ENCODE measurements around the gene EML5.
A peak's percentile ranks its signal among the peaks of the same experiment; 100 is the strongest.

Gene EML5

GRCh38 chr14:88808359-88808758 is 15.6 kb upstream of the EML5 start:
- no peak overlapping the region for H3K27ac ChIP-seq (ENCODE audit: low read depth, low read length)
- H3K27me3 ChIP-seq (ENCODE audit: control insufficient read depth in 1 of 2, insufficient read depth in 2 of 2, low read length in 2 of 2), result peaks cover 0 to 2% of the 10 kb centered on the region in 2 donors
- H3K9me3 ChIP-seq (ENCODE audit: control insufficient read depth in 1 of 2, low read length in 2 of 2), result peaks cover 0 to 6% of the 10 kb centered on the region in 2 donors
- H3K36me3 ChIP-seq (ENCODE audit: control insufficient read depth in 1 of 2, insufficient read depth in 2 of 2, low read length in 2 of 2), result no peaks in the 10 kb centered on the region
- H3K9ac ChIP-seq (ENCODE audit: low read depth in 1 of 2, low read length in 2 of 2), result no peak overlapping the region
- no peaks in the 10 kb centered on the region for H3K4me1 ChIP-seq (ENCODE audit: control insufficient read depth in 1 of 2, insufficient read depth in 2 of 2, low read length in 2 of 2)
- no peak overlapping the region for H3K4me3 ChIP-seq (ENCODE audit: low read depth in 1 of 2, low read length in 2 of 2)

DNA sequence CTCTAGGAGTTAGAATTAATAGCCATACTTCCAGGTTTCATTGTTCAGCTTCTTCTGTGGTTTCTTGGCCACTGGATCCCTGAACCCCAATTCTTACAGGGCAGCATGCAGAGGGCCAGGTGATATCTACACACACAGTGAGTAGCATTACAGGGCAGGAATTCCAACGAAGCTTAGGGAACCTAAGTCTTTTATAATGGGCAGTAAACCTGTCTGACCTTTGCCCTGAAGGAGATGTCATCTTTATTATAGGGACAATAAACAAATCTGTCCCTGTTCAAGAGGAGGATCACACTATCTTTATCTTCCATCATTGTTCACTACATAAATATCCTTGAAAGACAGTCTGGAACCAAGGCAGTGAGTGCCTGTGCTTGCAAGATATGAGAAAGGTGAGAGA is 11.7 kb upstream of the EML5 start:
- no peaks in the 10 kb centered on the region for H3K36me3 ChIP-seq (ENCODE audit: control insufficient read depth in 1 of 2, insufficient read depth in 2 of 2, low read length in 2 of 2)
- H3K9me3 ChIP-seq (ENCODE audit: control insufficient read depth in 1 of 2, low read length in 2 of 2), result peaks cover 0 to 6% of the 10 kb centered on the region in 2 donors
- no peak overlapping the region for H3K9ac ChIP-seq (ENCODE audit: low read depth in 1 of 2, low read length in 2 of 2)
- H3K4me3 ChIP-seq (ENCODE audit: low read depth in 1 of 2, low read length in 2 of 2), result no peak overlapping the region
- H3K4me1 ChIP-seq (ENCODE audit: control insufficient read depth in 1 of 2, insufficient read depth in 2 of 2, low read length in 2 of 2), result no peaks in the 10 kb centered on the region
- H3K27ac ChIP-seq (ENCODE audit: low read depth, low read length), result no peak overlapping the region
- peaks cover 0 to 2% of the 10 kb centered on the region in 2 donors for H3K27me3 ChIP-seq (ENCODE audit: control insufficient read depth in 1 of 2, insufficient read depth in 2 of 2, low read length in 2 of 2)

DNA sequence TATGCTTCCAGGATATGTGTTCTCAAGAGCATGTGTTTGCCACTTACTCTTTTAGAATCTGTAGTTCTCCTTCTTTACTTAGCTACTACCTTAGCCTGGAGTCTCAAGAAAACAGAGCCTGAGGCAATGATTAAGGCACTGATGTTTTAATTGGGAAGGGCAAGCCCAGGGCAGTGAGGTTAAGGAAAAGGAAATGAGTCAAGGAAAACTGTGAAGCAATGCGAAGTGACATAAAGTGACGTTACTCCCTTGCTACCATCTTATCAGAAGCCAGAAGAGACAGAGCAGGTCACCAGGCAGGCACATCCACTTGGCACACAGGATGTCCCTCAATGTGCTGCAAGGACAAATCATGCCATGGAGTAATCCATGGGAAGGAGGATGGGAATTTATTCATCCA is 11.3 kb upstream of the EML5 start:
- peaks cover 0 to 2% of the 10 kb centered on the region in 2 donors for H3K27me3 ChIP-seq (ENCODE audit: control insufficient read depth in 1 of 2, insufficient read depth in 2 of 2, low read length in 2 of 2)
- H3K36me3 ChIP-seq (ENCODE audit: control insufficient read depth in 1 of 2, insufficient read depth in 2 of 2, low read length in 2 of 2), result no peaks in the 10 kb centered on the region
- H3K4me3 ChIP-seq (ENCODE audit: low read depth in 1 of 2, low read length in 2 of 2), result no peak overlapping the region
- no peaks in the 10 kb centered on the region for H3K4me1 ChIP-seq (ENCODE audit: control insufficient read depth in 1 of 2, insufficient read depth in 2 of 2, low read length in 2 of 2)
- H3K27ac ChIP-seq (ENCODE audit: low read depth, low read length), result no peak overlapping the region
- H3K9ac ChIP-seq (ENCODE audit: low read depth in 1 of 2, low read length in 2 of 2), result no peak overlapping the region
- H3K9me3 ChIP-seq (ENCODE audit: control insufficient read depth in 1 of 2, low read length in 2 of 2), result peaks cover 0 to 6% of the 10 kb centered on the region in 2 donors

DNA sequence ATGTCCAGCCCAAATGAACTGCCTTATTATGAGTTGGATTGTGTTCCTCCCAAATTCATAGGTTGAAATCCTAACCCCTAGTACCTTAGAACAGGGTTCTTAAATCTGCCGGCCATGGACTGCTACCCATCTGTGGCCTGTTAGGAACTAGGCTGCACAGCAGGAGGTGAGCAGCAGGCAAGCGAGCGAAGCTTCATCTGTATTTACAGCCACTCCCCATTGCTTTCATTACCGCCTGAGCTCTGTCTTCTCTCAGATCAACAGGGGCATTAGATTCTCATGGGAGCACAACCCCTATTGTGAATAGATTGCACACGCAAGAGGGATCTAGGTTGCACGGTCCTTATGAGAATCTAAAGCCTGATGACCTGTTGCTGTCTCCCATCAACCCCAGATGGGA is 9.8 kb upstream of the EML5 start:
- Histone ChIP-seq H3K4me3 (ENCODE audit: low read depth in 1 of 2, low read length in 2 of 2) (no peak overlapping the region), H3K27me3 (ENCODE audit: control insufficient read depth in 1 of 2, insufficient read depth in 2 of 2, low read length in 2 of 2) (peaks cover 0 to 2% of the 10 kb centered on the region in 2 donors), H3K27ac (ENCODE audit: low read depth, low read length) (no peak overlapping the region), H3K9me3 (ENCODE audit: control insufficient read depth in 1 of 2, low read length in 2 of 2) (peaks cover 0 to 6% of the 10 kb centered on the region in 2 donors), H3K9ac (ENCODE audit: low read depth in 1 of 2, low read length in 2 of 2) (no peak overlapping the region), H3K36me3 (ENCODE audit: control insufficient read depth in 1 of 2, insufficient read depth in 2 of 2, low read length in 2 of 2) (no peaks in the 10 kb centered on the region), H3K4me1 (ENCODE audit: control insufficient read depth in 1 of 2, insufficient read depth in 2 of 2, low read length in 2 of 2) (no peaks in the 10 kb centered on the region)

DNA sequence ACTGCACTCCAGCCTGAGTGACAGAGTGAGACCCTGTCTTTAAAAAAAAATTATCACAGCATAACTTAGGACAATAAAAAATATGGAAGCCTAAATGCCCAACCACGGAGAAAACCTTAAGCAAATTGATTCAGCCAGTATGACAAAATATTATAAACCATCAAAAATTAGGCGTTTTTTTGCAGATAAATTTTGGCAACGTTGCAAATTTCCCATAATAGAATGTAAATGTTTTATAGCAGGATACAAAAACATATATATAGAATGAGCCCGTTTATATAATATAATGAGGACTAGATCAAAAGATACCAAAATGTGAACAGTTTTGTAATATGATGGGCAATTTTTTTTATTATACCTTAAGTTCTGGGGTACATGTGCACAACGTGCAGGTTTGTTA is 6.8 kb upstream of the EML5 start:
- no peak overlapping the region for H3K4me3 ChIP-seq (ENCODE audit: low read depth in 1 of 2, low read length in 2 of 2)
- H3K9me3 ChIP-seq (ENCODE audit: control insufficient read depth in 1 of 2, low read length in 2 of 2), result peaks cover 0 to 6% of the 10 kb centered on the region in 2 donors
- peaks cover 0 to under 1% of the 10 kb centered on the region in 2 donors for H3K27me3 ChIP-seq (ENCODE audit: control insufficient read depth in 1 of 2, insufficient read depth in 2 of 2, low read length in 2 of 2)
- no peaks in the 10 kb centered on the region for H3K4me1 ChIP-seq (ENCODE audit: control insufficient read depth in 1 of 2, insufficient read depth in 2 of 2, low read length in 2 of 2)
- no peak overlapping the region for H3K27ac ChIP-seq (ENCODE audit: low read depth, low read length)
- no peaks in the 10 kb centered on the region for H3K36me3 ChIP-seq (ENCODE audit: control insufficient read depth in 1 of 2, insufficient read depth in 2 of 2, low read length in 2 of 2)
- no peak overlapping the region for H3K9ac ChIP-seq (ENCODE audit: low read depth in 1 of 2, low read length in 2 of 2)

DNA sequence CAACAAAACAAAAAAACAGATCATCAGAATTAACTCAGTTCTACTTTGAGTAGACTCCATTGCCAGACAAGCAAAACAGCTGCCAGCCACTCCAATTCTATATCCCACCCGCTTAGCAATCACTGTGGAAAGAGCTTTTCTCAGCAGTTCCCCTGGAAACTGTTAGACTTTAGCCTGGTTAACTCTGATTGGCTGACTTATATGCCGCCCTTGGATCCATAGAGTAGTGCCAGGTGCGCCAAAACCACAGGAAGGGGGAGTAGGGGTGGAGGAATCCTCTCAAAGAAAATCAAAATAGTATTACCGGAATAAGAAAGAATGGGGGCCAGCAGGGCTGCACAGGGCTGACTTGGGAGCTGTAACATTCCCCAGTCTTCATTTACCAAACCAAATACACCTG is 5.4 kb upstream of the EML5 start:
- H3K9me3 ChIP-seq (ENCODE audit: control insufficient read depth in 1 of 2, low read length in 2 of 2), result no peaks in the 10 kb centered on the region
- no peaks in the 10 kb centered on the region for H3K36me3 ChIP-seq (ENCODE audit: control insufficient read depth in 1 of 2, insufficient read depth in 2 of 2, low read length in 2 of 2)
- H3K27me3 ChIP-seq (ENCODE audit: control insufficient read depth in 1 of 2, insufficient read depth in 2 of 2, low read length in 2 of 2), result no peaks in the 10 kb centered on the region
- H3K4me3 ChIP-seq (ENCODE audit: low read depth in 1 of 2, low read length in 2 of 2), result no peak overlapping the region
- H3K9ac ChIP-seq (ENCODE audit: low read depth in 1 of 2, low read length in 2 of 2), result no peak overlapping the region
- H3K27ac ChIP-seq (ENCODE audit: low read depth, low read length), result no peak overlapping the region
- peaks cover 0 to 4% of the 10 kb centered on the region in 2 donors for H3K4me1 ChIP-seq (ENCODE audit: control insufficient read depth in 1 of 2, insufficient read depth in 2 of 2, low read length in 2 of 2)

GRCh38 chr14:88793259-88793625 is 489 bp upstream of the EML5 start:
- peak overlapping the region; percentile 54 to 74 for H3K9ac ChIP-seq (ENCODE audit: low read depth in 1 of 2, low read length in 2 of 2)
- peaks cover 0 to 10% of the 10 kb centered on the region in 2 donors for H3K4me1 ChIP-seq (ENCODE audit: control insufficient read depth in 1 of 2, insufficient read depth in 2 of 2, low read length in 2 of 2)
- H3K27ac ChIP-seq (ENCODE audit: low read depth, low read length), result peak overlapping the region; percentile 50

GRCh38 chr14:88791629-88792472 is 902 bp downstream of the EML5 start:
- Histone ChIP-seq H3K9me3 (ENCODE audit: control insufficient read depth in 1 of 2, low read length in 2 of 2) (no peaks in the 10 kb centered on the region), H3K4me3 (ENCODE audit: low read depth in 1 of 2, low read length in 2 of 2) (peak overlapping the region; percentile 55 to 89), H3K36me3 (ENCODE audit: control insufficient read depth in 1 of 2, insufficient read depth in 2 of 2, low read length in 2 of 2) (no peaks in the 10 kb centered on the region), H3K27ac (ENCODE audit: low read depth, low read length) (no peak overlapping the region), H3K4me1 (ENCODE audit: control insufficient read depth in 1 of 2, insufficient read depth in 2 of 2, low read length in 2 of 2) (peaks cover 0 to 10% of the 10 kb centered on the region in 2 donors), H3K9ac (ENCODE audit: low read depth in 1 of 2, low read length in 2 of 2) (peak overlapping the region; percentile 18 to 36), H3K27me3 (ENCODE audit: control insufficient read depth in 1 of 2, insufficient read depth in 2 of 2, low read length in 2 of 2) (peaks cover 14 to 30% of the 10 kb centered on the region in 2 donors)

More at GRCh38 chr14:88793259-88793625, 489 bp upstream of the EML5 start:
- Histone ChIP-seq H3K27me3 (ENCODE audit: control insufficient read depth in 1 of 2, insufficient read depth in 2 of 2, low read length in 2 of 2) (peaks cover 14 to 26% of the 10 kb centered on the region in 2 donors), H3K36me3 (ENCODE audit: control insufficient read depth in 1 of 2, insufficient read depth in 2 of 2, low read length in 2 of 2) (no peaks in the 10 kb centered on the region), H3K9me3 (ENCODE audit: control insufficient read depth in 1 of 2, low read length in 2 of 2) (no peaks in the 10 kb centered on the region), H3K4me3 (ENCODE audit: low read depth in 1 of 2, low read length in 2 of 2) (peak overlapping the region; percentile 73 to 89)

DNA sequence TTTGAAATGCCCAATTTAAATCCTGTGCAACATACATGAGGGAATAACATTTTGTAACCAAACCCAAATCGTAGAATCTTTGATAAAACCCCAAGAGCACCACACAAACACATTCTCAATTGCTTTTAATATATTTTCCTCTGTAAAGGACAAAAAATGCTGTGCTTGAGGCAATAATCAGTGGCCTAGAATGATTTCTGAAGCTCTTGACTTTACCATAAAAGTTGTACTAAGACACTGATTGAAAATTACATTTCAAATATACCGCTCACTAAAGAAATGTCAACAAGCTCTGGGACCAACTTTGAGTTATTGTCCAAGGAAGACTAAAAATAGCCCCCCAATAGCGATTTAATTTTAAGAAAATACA is 1.5 kb downstream of the EML5 start:
- Histone ChIP-seq H3K27ac (ENCODE audit: low read depth, low read length) (no peak overlapping the region), H3K9me3 (ENCODE audit: control insufficient read depth in 1 of 2, low read length in 2 of 2) (no peaks in the 10 kb centered on the region), H3K4me3 (ENCODE audit: low read depth in 1 of 2, low read length in 2 of 2) (no peak overlapping the region), H3K4me1 (ENCODE audit: control insufficient read depth in 1 of 2, insufficient read depth in 2 of 2, low read length in 2 of 2) (peaks cover 0 to 10% of the 10 kb centered on the region in 2 donors), H3K36me3 (ENCODE audit: control insufficient read depth in 1 of 2, insufficient read depth in 2 of 2, low read length in 2 of 2) (no peaks in the 10 kb centered on the region), H3K9ac (ENCODE audit: low read depth in 1 of 2, low read length in 2 of 2) (no peak overlapping the region), H3K27me3 (ENCODE audit: control insufficient read depth in 1 of 2, insufficient read depth in 2 of 2, low read length in 2 of 2) (peaks cover 14 to 30% of the 10 kb centered on the region in 2 donors)

- H3K9me3 ChIP-seq (ENCODE audit: control insufficient read depth in 1 of 2, low read length in 2 of 2), result no peaks in the 10 kb centered on the region
- H3K27ac ChIP-seq (ENCODE audit: low read depth, low read length), result no peak overlapping the region
- no peak overlapping the region for H3K9ac ChIP-seq (ENCODE audit: low read depth in 1 of 2, low read length in 2 of 2)
- peaks cover 14 to 30% of the 10 kb centered on the region in 2 donors for H3K27me3 ChIP-seq (ENCODE audit: control insufficient read depth in 1 of 2, insufficient read depth in 2 of 2, low read length in 2 of 2)
- H3K36me3 ChIP-seq (ENCODE audit: control insufficient read depth in 1 of 2, insufficient read depth in 2 of 2, low read length in 2 of 2), result no peaks in the 10 kb centered on the region
- peaks cover 0 to 10% of the 10 kb centered on the region in 2 donors for H3K4me1 ChIP-seq (ENCODE audit: control insufficient read depth in 1 of 2, insufficient read depth in 2 of 2, low read length in 2 of 2)
- H3K4me3 ChIP-seq (ENCODE audit: low read depth in 1 of 2, low read length in 2 of 2), result no peak overlapping the region
Observed at GRCh38 chr14:88790501-88791251, 2.1 kb downstream of the EML5 start.
